GM21723 (cell line): ENCODE measurements around the gene DPY19L3.
"Not testable (repeated sequence)": the region's sequence is repeated elsewhere in the genome, so short reads cannot be mapped to it uniquely, and the experiment has no call there.

Experiments used
- ATAC-seq: cut with Tn5 transposase; IDR thresholded peaks from one replicate; pipeline ENCODE4 v1.9.1; 2021; ENCODE audit warnings: mild to moderate bottlenecking, moderate library complexity; ENCODE audit not compliant: unreplicated experiment

DPY19L3 gene

GRCh38 chr19:32388393-32388855 lies 17.1 kb upstream of the DPY19L3 start:
- ATAC-seq: no peak

- ATAC-seq: no peak
Observed at GRCh38 chr19:32392901-32393300, 12.7 kb upstream of the DPY19L3 start.

GRCh38 chr19:32396046-32396652 lies 9.4 kb upstream of the DPY19L3 start:
- no peak for ATAC-seq

- ATAC-seq: no peak
Observed at GRCh38 chr19:32397671-32398101, 7.9 kb upstream of the DPY19L3 start.

- ATAC-seq: no peak
Observed at GRCh38 chr19:32401992-32402391, 3.6 kb upstream of the DPY19L3 start.

GRCh38 chr19:32403291-32403995 lies 2.1 kb upstream of the DPY19L3 start:
- ATAC-seq: no peak

GRCh38 chr19:32404213-32404932 lies 1.2 kb upstream of the DPY19L3 start:
- no peak for ATAC-seq

GRCh38 chr19:32404933-32405430 lies 588 bp upstream of the DPY19L3 start:
- peak; percentile 13 for ATAC-seq

GRCh38 chr19:32406161-32407003 lies 812 bp downstream of the DPY19L3 start:
- no peak for ATAC-seq

- no peak for ATAC-seq
Observed at GRCh38 chr19:32407004-32407992, 1.7 kb downstream of the DPY19L3 start.

GRCh38 chr19:32415246-32415645 lies 9.7 kb downstream of the DPY19L3 start:
- ATAC-seq: no peak

- no peak for ATAC-seq
Observed at GRCh38 chr19:32415669-32416068, 10.1 kb downstream of the DPY19L3 start.

GRCh38 chr19:32416749-32417456 lies 11.3 kb downstream of the DPY19L3 start:
- ATAC-seq: no peak

GRCh38 chr19:32418155-32418554 lies 12.6 kb downstream of the DPY19L3 start:
- no peak for ATAC-seq

GRCh38 chr19:32421589-32422361 lies 16.2 kb downstream of the DPY19L3 start:
- ATAC-seq: no peak

GRCh38 chr19:32422435-32422834 lies 16.9 kb downstream of the DPY19L3 start:
- ATAC-seq: no peak

GRCh38 chr19:32423944-32424343 lies 18.4 kb downstream of the DPY19L3 start:
- not testable (repeated sequence) for ATAC-seq

GRCh38 chr19:32427536-32427935 lies 22.0 kb downstream of the DPY19L3 start:
- ATAC-seq: no peak
